Smooth muscle cell (in vitro differentiated cells): ENCODE results near the gene IRF2. TPM values are rescaled to one million over a fixed set of nuclear protein-coding genes. Genes with fewer than 3 reads are reported as not detected.
A peak's percentile ranks its signal among the peaks of the same experiment; 100 is the strongest.

Source experiments
- DNase-seq: peaks from one replicate; lab custom pipeline; 2025; ENCODE audit not compliant: unreplicated experiment; lab: John Stamatoyannopoulos, UW
- H2AFZ ChIP-seq: fragments of 200-600 bp; sonication (generic); 2 replicates; pipeline ENCODE4 v1.6.0; 2016; ENCODE audit warnings: antibody characterized with exemption, low read depth, mild to moderate bottlenecking
- H3F3A ChIP-seq: fragments of 200-600 bp; sonication (generic); 2 replicates; pipeline ENCODE4 v1.6.0; 2017; ENCODE audit warnings: antibody characterized with exemption, low read depth
- H3K27ac ChIP-seq: fragments of 200-600 bp; sonication (generic); 2 replicates; pipeline ENCODE4 v1.5.1; 2016; ENCODE audit warnings: low read depth, mild to moderate bottlenecking
- H3K27me3 ChIP-seq: fragments of 200-600 bp; sonication (generic); 2 replicates; pipeline ENCODE4 v1.6.1; 2016; ENCODE audit warnings: low read depth, mild to moderate bottlenecking
- H3K36me3 ChIP-seq: fragments of 200-600 bp; sonication (generic); 2 replicates; pipeline ENCODE4 v1.5.1; 2016; ENCODE audit warnings: low read depth
- H3K4me1 ChIP-seq: fragments of 200-600 bp; sonication (generic); 2 replicates; pipeline ENCODE4 v1.5.1; 2016; ENCODE audit warnings: low read depth
- H3K4me2 ChIP-seq: fragments of 200-600 bp; sonication (generic); 2 replicates; pipeline ENCODE4 v1.6.0; 2016; ENCODE audit warnings: mild to moderate bottlenecking
- H3K4me3 ChIP-seq: fragments of 200-600 bp; sonication (generic); 2 replicates; pipeline ENCODE4 v1.5.1; 2016; ENCODE audit warnings: mild to moderate bottlenecking
- H3K79me2 ChIP-seq: fragments of 200-600 bp; sonication (generic); 2 replicates; pipeline ENCODE4 v1.6.0; 2016; ENCODE audit warnings: low read depth, mild to moderate bottlenecking
- H3K9ac ChIP-seq: fragments of 200-600 bp; sonication (generic); 2 replicates; pipeline ENCODE4 v1.6.0; 2016; ENCODE audit warnings: low read depth
- H3K9me3 ChIP-seq: fragments of 200-600 bp; sonication (generic); replicated peaks from 2 replicates; pipeline ENCODE4 v1.5.1; 2016; ENCODE audit warnings: low read depth
- H4K20me1 ChIP-seq: fragments of 200-600 bp; sonication (generic); 2 replicates; pipeline ENCODE4 v1.6.0; 2016; ENCODE audit warnings: low read depth
- CTCF ChIP-seq: fragments of 200-600 bp; sonication (generic); IDR thresholded peaks from 2 replicates; pipeline ENCODE4 v1.5.1; 2017; ENCODE audit warnings: borderline replicate concordance, mild to moderate bottlenecking, antibody characterized with exemption; ENCODE audit not compliant: insufficient read depth, poor library complexity, severe bottlenecking
- WGBS: methylation state at CpG from one replicate; pipeline ENCODE4 v1.1.7; 2016; ENCODE audit warnings: low lambda C conversion rate; 5-methylcytosine and 5-hydroxymethylcytosine counted together
- polyA plus RNA-seq: library from polyadenylated mRNA; unstranded; fragments of >200 nt; fragmentation: Nextera tagmentation; extraction: Ambion mirVana; gene quantifications from 2 replicates; pipeline ENCODE4 v1.2.1, GENCODE V29; 2016
- total RNA-seq: library from RNA; depleted of rRNA; stranded (reverse); fragments of >200 nt; gene quantifications from 2 replicates; pipeline ENCODE4 v1.2.3, GENCODE V29; 2014

Gene IRF2
- total and polyA plus RNA-seq, 2 experiments from 2014 or later, result 10.2 to 21.6 TPM

GRCh38 chr4:184439386-184439785 is 35.0 kb downstream of the IRF2 start:
- Histone ChIP-seq H2AFZ (no peak overlapping the region), H3K27me3 (no peaks in the 10 kb centered on the region), H3K27ac (peak overlapping the region; percentile 81), H3K4me1 (peaks cover 21% of the 10 kb centered on the region), H3K79me2 (peaks cover 49% of the 10 kb centered on the region), H3K4me3 (no peak overlapping the region), H4K20me1 (peaks cover 95% of the 10 kb centered on the region), H3K4me2 (peak overlapping the region; percentile 76), H3K9ac (peak overlapping the region; percentile 30), H3K9me3 (no peaks in the 10 kb centered on the region), H3F3A (peaks cover 19% of the 10 kb centered on the region), H3K36me3 (no peaks in the 10 kb centered on the region)
- 75% methylated on average over 4 of the region's 4 CpGs for WGBS
- no peak for TF ChIP-seq CTCF
- no peak for DNase-seq

GRCh38 chr4:184438375-184438774 is 36.0 kb downstream of the IRF2 start:
- DNase-seq, result no peak
- H3K4me2 ChIP-seq, result peak overlapping the region; percentile 21
- no peak overlapping the region for H3K27ac ChIP-seq
- H3K9ac ChIP-seq, result no peak overlapping the region
- no peak overlapping the region for H3K4me3 ChIP-seq
- WGBS, result 92% methylated on average over 9 of the region's 9 CpGs
- H3K9me3 ChIP-seq, result no peaks in the 10 kb centered on the region
- peaks cover 19% of the 10 kb centered on the region for H3F3A ChIP-seq
- no peaks in the 10 kb centered on the region for H3K36me3 ChIP-seq
- H3K27me3 ChIP-seq, result no peaks in the 10 kb centered on the region
- H3K4me1 ChIP-seq, result peaks cover 21% of the 10 kb centered on the region
- H2AFZ ChIP-seq, result no peak overlapping the region
- H3K79me2 ChIP-seq, result peaks cover 51% of the 10 kb centered on the region
- TF ChIP-seq CTCF, result no peak
- peaks cover 94% of the 10 kb centered on the region for H4K20me1 ChIP-seq

GRCh38 chr4:184437565-184438265 is 36.6 kb downstream of the IRF2 start:
- H3K4me3 ChIP-seq, result no peak overlapping the region
- H3K9ac ChIP-seq, result no peak overlapping the region
- H4K20me1 ChIP-seq, result peaks cover 95% of the 10 kb centered on the region
- no peaks in the 10 kb centered on the region for H3K27me3 ChIP-seq
- H3K36me3 ChIP-seq, result no peaks in the 10 kb centered on the region
- no peak overlapping the region for H2AFZ ChIP-seq
- H3F3A ChIP-seq, result peaks cover 19% of the 10 kb centered on the region
- H3K27ac ChIP-seq, result no peak overlapping the region
- WGBS, result 59% methylated on average over 11 of the region's 11 CpGs
- H3K4me1 ChIP-seq, result peaks cover 21% of the 10 kb centered on the region
- TF ChIP-seq CTCF, result no peak
- DNase-seq, result no peak
- peaks cover 48% of the 10 kb centered on the region for H3K79me2 ChIP-seq
- no peaks in the 10 kb centered on the region for H3K9me3 ChIP-seq
- H3K4me2 ChIP-seq, result peak overlapping the region; percentile 21
